Cardiac muscle cell (in vitro differentiated cells and primary cell): ENCODE results near the gene ADK. TPM values are rescaled to one million over a fixed set of nuclear protein-coding genes. Genes with fewer than 3 reads are reported as not detected.
A peak's percentile ranks its signal among the peaks of the same experiment; 100 is the strongest.

Experiments
- DNase-seq, 2 donors: peaks; one replicate each; pipeline versions ENCODE4 v3.0.0 to v3.0.0-alpha.2; 2010 to 2017; ENCODE audit warnings: low read depth in 1 of 2, low spot score in 1 of 2
- H3K27ac ChIP-seq: fragments of 200-600 bp; sonication (generic); 2 replicates; pipeline ENCODE4 v1.5.1; 2016
- H3K27me3 ChIP-seq: fragments of 200-600 bp; sonication (generic); 2 replicates; pipeline ENCODE4 v1.6.0; 2016; ENCODE audit warnings: control low read depth
- H3K36me3 ChIP-seq: fragments of 200-600 bp; sonication (generic); 2 replicates; pipeline ENCODE4 v1.5.1; 2016; ENCODE audit warnings: control low read depth
- H3K4me1 ChIP-seq: fragments of 200-600 bp; sonication (generic); 2 replicates; pipeline ENCODE4 v1.8.1; 2017; ENCODE audit warnings: low read depth, mild to moderate bottlenecking, mixed run types
- H3K4me3 ChIP-seq: fragments of 200-600 bp; sonication (generic); 2 replicates; pipeline ENCODE4 v1.5.1; 2016; ENCODE audit warnings: mild to moderate bottlenecking
- H3K9me3 ChIP-seq: fragments of 200-600 bp; sonication (generic); 2 replicates; pipeline ENCODE4 v1.5.1; 2017; ENCODE audit warnings: low read depth, mild to moderate bottlenecking, control low read depth
- CTCF ChIP-seq: IDR thresholded peaks from 2 replicates; pipeline ENCODE4 v1.5.1; 2012; ENCODE audit warnings: low read depth, mild to moderate bottlenecking, low read length
- polyA plus RNA-seq: library from polyadenylated mRNA; unstranded; fragments of >200 nt; fragmentation: Nextera tagmentation; extraction: Ambion mirVana; gene quantifications from 2 replicates; pipeline ENCODE4 v1.2.1, GENCODE V29; 2016
- total RNA-seq: library from RNA; depleted of rRNA; stranded (reverse); fragments of >200 nt; gene quantifications from 2 replicates; pipeline ENCODE4 v1.2.3, GENCODE V29; 2016

Gene ADK
- total and polyA plus RNA-seq, 2 experiments from 2014 or later: 24.8 to 57.4 TPM

DNA sequence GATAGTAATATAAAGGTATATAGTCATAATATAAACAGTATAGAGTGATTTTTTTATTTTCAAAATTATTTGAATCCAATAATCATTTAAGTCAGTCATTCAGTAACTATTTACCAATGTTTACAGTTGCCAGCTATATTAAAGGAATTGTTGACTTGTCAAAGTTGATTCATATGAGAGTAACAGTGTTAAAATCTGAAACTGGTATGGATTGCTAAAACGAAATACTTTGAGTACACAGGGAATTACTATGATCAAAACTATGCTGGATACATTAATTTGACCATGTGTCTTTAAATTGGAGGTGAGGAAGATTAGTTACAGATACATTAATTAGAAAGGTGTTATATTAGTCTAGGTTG lies 282.6 kb downstream of the ADK start:
- H3K36me3 ChIP-seq: no peaks in the 10 kb centered on the region
- no peak overlapping the region for H3K4me3 ChIP-seq
- H3K9me3 ChIP-seq: no peaks in the 10 kb centered on the region
- no peak for DNase-seq
- no peak for TF ChIP-seq CTCF
- H3K4me1 ChIP-seq: peaks cover 19% of the 10 kb centered on the region
- no peaks in the 10 kb centered on the region for H3K27me3 ChIP-seq
- peak overlapping the region; percentile 60 for H3K27ac ChIP-seq

- peak in 1 of 2 donors; percentile 6 for DNase-seq
- peaks cover 21% of the 10 kb centered on the region for H3K4me1 ChIP-seq
- no peaks in the 10 kb centered on the region for H3K27me3 ChIP-seq
- H3K9me3 ChIP-seq: no peaks in the 10 kb centered on the region
- peak overlapping the region; percentile 60 for H3K27ac ChIP-seq
- no peak overlapping the region for H3K4me3 ChIP-seq
- no peaks in the 10 kb centered on the region for H3K36me3 ChIP-seq
- no peak for TF ChIP-seq CTCF
These were observed 283.0 kb downstream of the ADK start for GRCh38 chr10:74433993-74434392.

DNA sequence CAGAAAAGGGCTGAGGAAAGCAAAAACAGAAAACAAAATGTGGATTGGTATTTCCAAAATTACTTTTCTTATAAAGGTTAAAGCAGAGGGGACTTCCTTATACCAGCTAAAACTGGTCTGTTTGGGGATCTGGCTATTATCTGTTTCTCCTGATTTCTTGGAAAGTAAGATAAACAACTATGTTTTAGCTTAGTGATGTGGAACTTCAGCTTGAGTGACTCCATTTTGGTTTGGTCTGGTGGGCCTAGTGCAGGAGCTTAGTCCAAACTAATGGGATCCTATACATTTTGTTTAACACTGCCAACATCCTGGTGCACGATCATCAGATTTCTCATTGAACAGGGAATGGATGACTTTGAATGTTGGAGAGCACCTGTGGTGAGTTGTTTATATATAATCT lies 283.5 kb downstream of the ADK start:
- Histone ChIP-seq H3K27me3 (no peaks in the 10 kb centered on the region), H3K27ac (no peak overlapping the region), H3K4me1 (peaks cover 26% of the 10 kb centered on the region), H3K36me3 (no peaks in the 10 kb centered on the region), H3K4me3 (no peak overlapping the region), H3K9me3 (no peaks in the 10 kb centered on the region)
- no peak for DNase-seq
- no peak for TF ChIP-seq CTCF

GRCh38 chr10:74436523-74437170 lies 285.6 kb downstream of the ADK start:
- no peaks in the 10 kb centered on the region for H3K27me3 ChIP-seq
- H3K27ac ChIP-seq: no peak overlapping the region
- H3K9me3 ChIP-seq: no peaks in the 10 kb centered on the region
- H3K36me3 ChIP-seq: no peaks in the 10 kb centered on the region
- H3K4me1 ChIP-seq: peaks cover 32% of the 10 kb centered on the region
- DNase-seq: no peak
- TF ChIP-seq CTCF: no peak
- no peak overlapping the region for H3K4me3 ChIP-seq

DNA sequence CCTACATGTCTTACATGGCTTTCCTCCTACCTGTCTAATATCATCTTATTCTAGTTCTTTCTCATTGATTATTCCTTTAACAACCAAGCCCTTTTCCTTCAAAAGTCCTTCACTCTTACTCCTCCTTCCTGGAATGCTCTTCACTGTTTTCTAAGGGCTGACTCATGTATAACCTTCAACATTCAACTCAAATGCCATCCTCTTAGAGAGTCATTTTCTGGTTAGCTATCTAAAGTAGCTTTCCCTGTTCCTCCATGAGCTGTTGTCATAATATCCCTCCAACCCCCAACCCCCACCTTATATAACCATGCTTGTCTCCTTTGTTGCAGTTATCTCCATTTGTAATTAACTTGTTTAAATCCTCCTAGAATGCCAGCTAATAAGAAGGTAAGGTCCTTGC lies 286.8 kb downstream of the ADK start:
- no peaks in the 10 kb centered on the region for H3K9me3 ChIP-seq
- H3K4me3 ChIP-seq: no peak overlapping the region
- H3K4me1 ChIP-seq: peaks cover 32% of the 10 kb centered on the region
- TF ChIP-seq CTCF: no peak
- DNase-seq: peak in 1 of 2 donors; percentile 17
- H3K27me3 ChIP-seq: no peaks in the 10 kb centered on the region
- peak overlapping the region; percentile 1 for H3K27ac ChIP-seq
- no peaks in the 10 kb centered on the region for H3K36me3 ChIP-seq

GRCh38 chr10:74439213-74439612 lies 288.2 kb downstream of the ADK start:
- no peak for TF ChIP-seq CTCF
- Histone ChIP-seq H3K27me3 (no peaks in the 10 kb centered on the region), H3K27ac (peak overlapping the region; percentile 48), H3K9me3 (no peaks in the 10 kb centered on the region), H3K4me3 (no peak overlapping the region), H3K36me3 (no peaks in the 10 kb centered on the region), H3K4me1 (peaks cover 18% of the 10 kb centered on the region)
- DNase-seq: peak; percentile 4 to 34
